NCI-H2081 treated with DMSO at 0.1 percent for 48 hours (cell line): Measurements from ENCODE around the gene SP7.
"Not testable (repeated sequence)": the region's sequence is repeated elsewhere in the genome, so short reads cannot be mapped to it uniquely, and the experiment has no call there.

ENCODE experiments used
- DNase-seq: peaks from one replicate; lab custom pipeline; 2025; lab: John Stamatoyannopoulos, UW

The SP7 gene

DNA sequence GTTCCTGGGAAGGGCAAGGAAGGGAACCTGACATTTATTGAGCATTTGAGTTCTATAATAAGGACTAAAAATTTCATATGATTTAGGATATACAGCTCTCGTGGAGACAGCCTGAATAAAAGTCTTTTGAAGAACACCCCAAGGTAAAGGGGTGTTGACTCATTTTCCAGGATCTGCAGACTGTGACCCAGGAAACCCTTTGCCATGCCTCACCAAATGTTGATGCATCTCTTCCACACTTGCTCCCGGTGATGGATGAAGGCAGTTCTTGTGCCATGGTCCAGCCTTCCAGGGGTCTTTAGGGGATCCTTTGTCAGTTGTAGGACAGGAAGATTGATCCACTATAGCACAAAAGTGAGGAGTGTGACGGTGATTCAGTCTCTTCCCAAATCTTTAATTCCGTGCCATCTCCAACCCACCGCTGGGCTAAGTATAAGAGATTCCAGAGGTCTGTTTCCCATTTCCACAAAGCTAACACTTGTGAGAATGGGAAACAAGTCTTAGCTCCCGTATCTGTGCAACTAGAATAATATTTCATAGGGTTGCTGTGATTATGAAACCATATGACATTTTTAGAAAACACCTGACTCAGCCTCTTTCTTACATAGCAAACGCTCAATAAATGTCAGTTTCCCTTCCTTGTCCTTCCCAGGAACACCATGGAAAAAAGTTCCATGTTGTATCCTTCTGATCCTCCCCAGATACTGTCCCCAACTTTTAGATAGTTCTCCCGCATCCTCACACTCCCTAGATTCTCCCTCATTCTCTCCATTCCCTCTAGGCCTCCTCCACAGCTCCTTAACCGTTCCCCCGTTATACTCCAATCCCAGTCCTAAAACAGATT, 15.6 kb downstream of the SP7 start:
- no peak for DNase-seq

GRCh38 chr12:53313996-53314395, 22.2 kb downstream of the SP7 start:
- no peak for DNase-seq

- no peak for DNase-seq
These were observed 27.9 kb downstream of the SP7 start for GRCh38 chr12:53308276-53308675.

DNA sequence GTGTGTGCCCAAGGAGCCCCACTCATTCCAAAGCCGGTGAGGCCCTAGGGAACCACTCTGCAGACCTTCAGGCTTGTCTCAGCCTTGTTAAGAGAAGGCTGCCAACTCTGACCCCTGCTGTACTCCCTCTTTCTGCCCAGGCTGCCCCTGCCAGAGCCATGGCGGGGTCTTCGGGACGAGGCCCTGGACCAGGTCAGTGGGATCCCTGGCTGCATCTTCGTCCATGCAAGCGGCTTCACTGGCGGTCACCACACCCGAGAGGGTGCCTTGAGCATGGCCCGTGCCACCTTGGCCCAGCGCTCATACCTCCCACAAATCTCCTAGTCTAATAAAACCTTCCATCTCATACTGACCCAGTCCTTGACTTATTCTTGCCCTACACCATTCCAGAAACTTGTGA, 29.3 kb downstream of the SP7 start:
- DNase-seq = no peak

- DNase-seq = no peak
These were observed 33.3 kb downstream of the SP7 start for GRCh38 chr12:53302903-53303302.

GRCh38 chr12:53300187-53300586, 36.0 kb downstream of the SP7 start:
- DNase-seq = no peak

DNA sequence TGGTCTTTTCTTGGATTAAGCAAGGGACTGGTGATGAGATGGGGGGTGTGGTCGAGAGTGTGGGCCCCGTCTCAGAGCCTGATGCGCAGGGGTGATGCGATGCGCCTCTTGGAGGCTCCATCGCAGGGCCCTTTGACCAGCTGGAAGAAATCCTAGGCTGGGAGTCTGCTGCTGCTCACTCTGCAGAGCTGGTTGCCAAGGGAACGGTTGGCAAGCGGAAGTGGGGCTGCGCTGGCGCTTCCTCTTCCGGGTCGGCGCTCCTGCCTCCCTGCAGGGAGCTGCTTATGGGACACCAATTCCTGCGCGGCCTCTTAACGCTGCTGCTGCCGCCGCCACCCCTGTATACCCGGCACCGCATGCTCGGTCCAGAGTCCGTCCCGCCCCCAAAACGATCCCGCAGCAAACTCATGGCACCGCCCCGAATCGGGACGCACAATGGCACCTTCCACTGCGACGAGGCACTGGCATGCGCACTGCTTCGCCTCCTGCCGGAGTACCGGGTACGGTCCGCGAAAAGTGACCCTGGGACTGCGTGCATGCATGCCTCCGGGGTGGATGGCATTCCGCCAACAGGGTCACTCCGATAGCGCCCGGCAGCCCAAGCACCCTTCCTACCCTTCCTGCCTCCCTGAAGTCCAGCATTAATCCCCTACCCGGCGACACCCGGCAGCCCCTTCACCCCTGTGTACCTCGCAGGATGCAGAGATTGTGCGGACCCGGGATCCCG, 36.5 kb downstream of the SP7 start, which contains the start of gene MYG1:
Gene MYG1, plus strand, starts transcription at position 242 of the 727 bp plus-strand sequence. Its CDS starts 43 bp downstream, at position 285.
- peak; percentile 58 for DNase-seq

DNA sequence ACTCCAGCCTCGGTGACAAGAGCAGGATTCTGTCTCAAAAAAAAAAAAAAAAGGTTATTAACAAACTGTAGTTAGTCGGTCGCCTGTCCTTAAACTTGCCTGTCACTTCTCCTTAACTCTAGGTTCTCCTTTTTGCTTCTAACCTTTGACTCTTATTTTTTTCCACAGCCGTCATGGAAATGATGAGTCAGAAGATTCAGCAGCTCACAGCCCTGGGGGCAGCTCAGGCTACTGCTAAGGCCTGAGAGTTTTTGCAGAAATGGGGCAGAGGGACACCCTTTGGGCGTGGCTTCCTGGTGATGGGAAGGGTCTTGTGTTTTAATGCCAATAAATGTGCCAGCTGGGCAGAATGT, 37.1 kb downstream of the SP7 start:
- no peak for DNase-seq

GRCh38 chr12:53298164-53298563, 38.0 kb downstream of the SP7 start:
- no peak for DNase-seq

- not testable (repeated sequence) for DNase-seq
These were observed 39.0 kb downstream of the SP7 start for GRCh38 chr12:53297106-53297505.

- DNase-seq = no peak
These were observed 40.3 kb downstream of the SP7 start for GRCh38 chr12:53295891-53296219.

GRCh38 chr12:53295070-53295890, 40.9 kb downstream of the SP7 start, which contains the start of gene PFDN5:
PFDN5 (plus strand) TSS chr12:53295542; CDS start chr12:53295568, 26 bp downstream.
- peak; percentile 67 for DNase-seq

DNA sequence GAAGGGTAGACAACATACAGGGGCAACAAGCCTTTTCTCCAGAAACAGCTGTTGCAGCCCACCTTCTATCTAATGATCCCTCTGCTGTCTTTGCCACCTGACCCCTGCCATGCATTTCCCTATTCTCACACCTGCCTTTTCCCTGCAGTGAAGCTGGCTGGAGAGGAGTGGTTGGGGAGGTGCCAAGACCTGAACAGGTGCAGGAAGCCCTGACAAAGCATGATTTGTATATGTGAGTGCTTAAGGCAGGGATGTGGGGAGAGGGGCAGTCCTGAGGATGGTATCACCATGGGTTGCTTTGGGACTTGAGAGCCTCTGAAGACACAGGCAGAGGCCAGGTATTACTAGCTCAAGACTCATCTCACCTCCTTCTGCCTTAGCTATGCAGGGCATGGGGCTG, 43.7 kb downstream of the SP7 start:
- DNase-seq = peak; percentile 72

DNA sequence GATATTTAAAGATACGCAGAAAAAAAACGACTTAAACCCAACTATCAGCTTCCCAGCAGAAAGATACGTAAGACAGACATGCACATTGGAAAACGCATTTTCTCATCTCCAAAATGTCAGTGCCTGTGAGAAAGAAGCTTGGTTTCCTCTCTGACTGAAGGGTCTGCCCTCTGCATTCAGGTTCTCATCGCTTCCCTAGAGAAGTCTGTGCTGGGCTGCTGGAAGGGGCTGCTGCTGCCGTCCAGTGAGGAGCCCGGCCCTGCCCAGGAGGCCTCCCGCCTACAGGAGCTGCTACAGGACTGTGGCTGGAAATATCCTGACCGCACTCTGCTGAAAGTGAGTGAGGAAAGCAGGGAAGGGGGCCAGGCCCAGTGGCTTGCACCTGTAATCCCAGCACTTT, 45.5 kb downstream of the SP7 start:
- no peak for DNase-seq

DNA sequence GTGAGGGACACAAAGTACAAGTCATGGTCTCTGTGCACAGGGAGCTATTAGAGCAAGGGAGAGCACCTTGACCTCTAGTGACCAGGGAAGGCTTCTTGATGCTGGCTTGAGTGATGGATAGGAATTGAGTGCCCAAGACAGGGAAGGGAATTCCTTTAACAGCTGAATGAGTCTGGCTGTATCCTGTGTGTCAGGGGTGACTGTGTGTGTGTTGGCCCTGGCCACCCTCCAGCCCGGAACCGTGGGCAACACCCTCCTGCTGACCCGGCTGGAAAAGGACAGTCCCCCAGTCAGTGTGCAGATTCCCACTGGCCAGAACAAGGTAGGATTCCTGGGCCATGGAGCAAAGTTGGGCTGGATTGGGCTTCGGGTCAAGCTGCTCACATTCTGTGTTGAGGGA, 46.3 kb downstream of the SP7 start:
- no peak for DNase-seq

- no peak for DNase-seq
These were observed 47.8 kb downstream of the SP7 start for GRCh38 chr12:53288322-53288721.

DNA sequence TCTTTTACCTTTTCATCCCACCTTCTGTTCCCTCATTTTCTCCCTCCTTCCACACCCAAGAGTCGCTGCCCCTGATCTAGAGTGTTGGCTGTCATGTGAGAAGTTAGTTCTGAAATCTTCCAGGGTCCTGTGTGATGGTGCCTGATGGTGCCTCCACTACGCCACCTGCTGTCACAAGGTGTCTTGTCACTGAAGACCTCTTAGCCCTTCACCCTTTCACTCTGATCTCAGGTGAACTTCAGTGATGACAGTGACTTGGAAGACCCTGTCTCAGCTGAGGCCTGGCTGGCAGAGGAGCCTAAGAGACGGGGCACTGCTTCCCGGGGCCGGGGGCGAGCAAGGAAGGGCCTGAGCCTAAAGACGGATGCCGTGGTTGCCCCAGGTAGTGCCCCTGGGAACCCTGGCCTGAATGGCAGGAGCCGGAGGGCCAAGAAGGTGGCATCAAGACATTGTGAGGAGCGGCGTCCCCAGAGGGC, 48.4 kb downstream of the SP7 start:
- DNase-seq = no peak

GRCh38 chr12:53286448-53286847, 49.7 kb downstream of the SP7 start:
- no peak for DNase-seq

- no peak for DNase-seq
These were observed 56.2 kb downstream of the SP7 start for GRCh38 chr12:53279888-53280498.

DNA sequence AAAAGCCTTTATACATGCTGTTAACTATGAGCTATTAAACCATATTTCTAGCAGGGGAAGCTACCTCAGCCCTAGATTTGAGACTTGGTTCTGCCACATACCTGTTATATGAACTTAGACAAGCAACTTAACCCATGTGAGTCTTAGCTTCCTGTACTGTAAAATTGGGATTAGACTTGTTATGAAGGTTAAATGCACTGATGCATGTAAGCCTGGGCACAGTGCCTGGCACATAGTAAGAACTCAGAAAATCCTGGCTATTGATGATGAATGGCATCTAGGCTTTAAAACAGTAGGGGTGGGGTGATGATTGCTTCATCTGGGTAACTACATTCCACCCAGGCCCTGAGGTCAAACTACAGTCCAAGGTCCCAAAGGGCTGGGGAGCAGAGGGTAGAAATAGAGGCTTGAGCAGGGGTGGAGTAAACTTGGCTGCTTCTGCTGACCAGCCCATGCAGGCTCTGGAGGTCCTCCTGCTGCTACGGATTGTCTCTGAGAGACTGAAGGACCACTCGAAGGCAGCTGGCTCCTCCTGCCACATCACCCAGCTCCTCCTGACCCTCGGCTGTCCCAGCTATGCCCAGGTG, 56.8 kb downstream of the SP7 start:
- DNase-seq = no peak

GRCh38 chr12:53277981-53278380, 58.2 kb downstream of the SP7 start:
- DNase-seq = no peak
